ENCODE measurements around the gene BOLA3. TPM values are rescaled to one million over a fixed set of nuclear protein-coding genes. Genes with fewer than 3 reads are reported as not detected.
A peak's percentile ranks its signal among the peaks of the same experiment; 100 is the strongest.

The BOLA3 gene
- polyA plus RNA-seq, 2 donors: 40.3 to 49.3 TPM

- Histone ChIP-seq H3K27me3 (ENCODE audit: control insufficient read depth in 1 of 2, insufficient read depth in 2 of 2, low read length in 2 of 2) (no peaks in the 10 kb centered on the region), H3K9me3 (ENCODE audit: control insufficient read depth in 2 of 2, insufficient read depth in 1 of 2, low read depth in 1 of 2, low read length in 1 of 2) (no peaks in the 10 kb centered on the region), H3K4me1 (ENCODE audit: control insufficient read depth in 2 of 2, insufficient read depth in 2 of 2, low read length in 1 of 2) (peaks cover 0 to 5% of the 10 kb centered on the region in 2 donors), H3K36me3 (ENCODE audit: control insufficient read depth in 2 of 2, insufficient read depth in 2 of 2, low read length in 1 of 2) (no peaks in the 10 kb centered on the region), H3K4me3 (ENCODE audit: low read depth in 1 of 2, low read length in 2 of 2) (no peak overlapping the region), H3K27ac (ENCODE audit: low read depth in 2 of 2, low read length in 1 of 2) (no peak overlapping the region)
- 47 to 61% methylated on average over 7 of the region's 7 CpGs for WGBS, 2 donors
Observed at GRCh38 chr2:74181739-74182138, 34.0 kb upstream of the BOLA3 start.

GRCh38 chr2:74179063-74179865, 31.6 kb upstream of the BOLA3 start:
- H3K27me3 ChIP-seq (ENCODE audit: control insufficient read depth in 1 of 2, insufficient read depth in 2 of 2, low read length in 2 of 2): no peaks in the 10 kb centered on the region
- WGBS, 2 donors: 47 to 50% methylated on average over 24 to 25 of the region's 25 CpGs
- peaks cover 0 to 7% of the 10 kb centered on the region in 2 donors for H3K4me1 ChIP-seq (ENCODE audit: control insufficient read depth in 2 of 2, insufficient read depth in 2 of 2, low read length in 1 of 2)
- peak overlapping the region; percentile 53 to 95 for H3K27ac ChIP-seq (ENCODE audit: low read depth in 2 of 2, low read length in 1 of 2)
- no peaks in the 10 kb centered on the region for H3K9me3 ChIP-seq (ENCODE audit: control insufficient read depth in 2 of 2, insufficient read depth in 1 of 2, low read depth in 1 of 2, low read length in 1 of 2)
- H3K4me3 ChIP-seq (ENCODE audit: low read depth in 1 of 2, low read length in 2 of 2): peak overlapping the region; percentile 74 to 79
- H3K36me3 ChIP-seq (ENCODE audit: control insufficient read depth in 2 of 2, insufficient read depth in 2 of 2, low read length in 1 of 2): no peaks in the 10 kb centered on the region

GRCh38 chr2:74178211-74179062, 30.7 kb upstream of the BOLA3 start, which contains the start of gene MOB1A:
TSS of gene MOB1A (minus strand) at chr2:74178879. CDS start at chr2:74178674, 205 bp downstream.
- H3K9me3 ChIP-seq (ENCODE audit: control insufficient read depth in 2 of 2, insufficient read depth in 1 of 2, low read depth in 1 of 2, low read length in 1 of 2): no peaks in the 10 kb centered on the region
- WGBS, 2 donors: 0 to 1% methylated on average over 83 to 84 of the region's 84 CpGs

GRCh38 chr2:74177696-74178095, 30.0 kb upstream of the BOLA3 start:
- Histone ChIP-seq H3K4me1 (ENCODE audit: control insufficient read depth in 2 of 2, insufficient read depth in 2 of 2, low read length in 1 of 2) (peaks cover 0 to 7% of the 10 kb centered on the region in 2 donors), H3K27me3 (ENCODE audit: control insufficient read depth in 1 of 2, insufficient read depth in 2 of 2, low read length in 2 of 2) (no peaks in the 10 kb centered on the region), H3K9me3 (ENCODE audit: control insufficient read depth in 2 of 2, insufficient read depth in 1 of 2, low read depth in 1 of 2, low read length in 1 of 2) (no peaks in the 10 kb centered on the region), H3K27ac (ENCODE audit: low read depth in 2 of 2, low read length in 1 of 2) (peak overlapping the region in 1 of 2 donors; percentile 95), H3K4me3 (ENCODE audit: low read depth in 1 of 2, low read length in 2 of 2) (peak overlapping the region; percentile 74 to 79), H3K36me3 (ENCODE audit: control insufficient read depth in 2 of 2, insufficient read depth in 2 of 2, low read length in 1 of 2) (no peaks in the 10 kb centered on the region)

More at GRCh38 chr2:74178211-74179062, 30.7 kb upstream of the BOLA3 start, which contains the start of gene MOB1A:
- Histone ChIP-seq H3K27me3 (ENCODE audit: control insufficient read depth in 1 of 2, insufficient read depth in 2 of 2, low read length in 2 of 2) (no peaks in the 10 kb centered on the region), H3K4me3 (ENCODE audit: low read depth in 1 of 2, low read length in 2 of 2) (peak within 1 kb of the TSS; percentile 74 to 79), H3K4me1 (ENCODE audit: control insufficient read depth in 2 of 2, insufficient read depth in 2 of 2, low read length in 1 of 2) (peaks cover 0 to 7% of the 10 kb centered on the region in 2 donors), H3K27ac (ENCODE audit: low read depth in 2 of 2, low read length in 1 of 2) (peak within 1 kb of the TSS; percentile 95), H3K36me3 (ENCODE audit: control insufficient read depth in 2 of 2, insufficient read depth in 2 of 2, low read length in 1 of 2) (no peaks in the 10 kb centered on the region)

GRCh38 chr2:74174909-74175308, 27.2 kb upstream of the BOLA3 start:
- H3K9me3 ChIP-seq (ENCODE audit: control insufficient read depth in 2 of 2, insufficient read depth in 1 of 2, low read depth in 1 of 2, low read length in 1 of 2): no peaks in the 10 kb centered on the region
- H3K36me3 ChIP-seq (ENCODE audit: control insufficient read depth in 2 of 2, insufficient read depth in 2 of 2, low read length in 1 of 2): no peaks in the 10 kb centered on the region
- 75 to 84% methylated on average over 1 of the region's 1 CpG for WGBS, 2 donors
- no peak overlapping the region for H3K4me3 ChIP-seq (ENCODE audit: low read depth in 1 of 2, low read length in 2 of 2)
- no peaks in the 10 kb centered on the region for H3K27me3 ChIP-seq (ENCODE audit: control insufficient read depth in 1 of 2, insufficient read depth in 2 of 2, low read length in 2 of 2)
- H3K27ac ChIP-seq (ENCODE audit: low read depth in 2 of 2, low read length in 1 of 2): no peak overlapping the region
- H3K4me1 ChIP-seq (ENCODE audit: control insufficient read depth in 2 of 2, insufficient read depth in 2 of 2, low read length in 1 of 2): peaks cover 0 to 7% of the 10 kb centered on the region in 2 donors

- no peak overlapping the region for H3K27ac ChIP-seq (ENCODE audit: low read depth in 2 of 2, low read length in 1 of 2)
- H3K9me3 ChIP-seq (ENCODE audit: control insufficient read depth in 2 of 2, insufficient read depth in 1 of 2, low read depth in 1 of 2, low read length in 1 of 2): no peaks in the 10 kb centered on the region
- no peaks in the 10 kb centered on the region for H3K27me3 ChIP-seq (ENCODE audit: control insufficient read depth in 1 of 2, insufficient read depth in 2 of 2, low read length in 2 of 2)
- no peak overlapping the region for H3K4me3 ChIP-seq (ENCODE audit: low read depth in 1 of 2, low read length in 2 of 2)
- H3K4me1 ChIP-seq (ENCODE audit: control insufficient read depth in 2 of 2, insufficient read depth in 2 of 2, low read length in 1 of 2): no peaks in the 10 kb centered on the region
- 64 to 67% methylated on average over 2 of the region's 2 CpGs for WGBS, 2 donors
- H3K36me3 ChIP-seq (ENCODE audit: control insufficient read depth in 2 of 2, insufficient read depth in 2 of 2, low read length in 1 of 2): peaks cover 6 to 7% of the 10 kb centered on the region in 2 donors
Observed at GRCh38 chr2:74168739-74169138, 21.0 kb upstream of the BOLA3 start.

GRCh38 chr2:74164761-74165160, 17.0 kb upstream of the BOLA3 start:
- Histone ChIP-seq H3K4me3 (ENCODE audit: low read depth in 1 of 2, low read length in 2 of 2) (no peak overlapping the region), H3K27ac (ENCODE audit: low read depth in 2 of 2, low read length in 1 of 2) (no peak overlapping the region), H3K27me3 (ENCODE audit: control insufficient read depth in 1 of 2, insufficient read depth in 2 of 2, low read length in 2 of 2) (no peaks in the 10 kb centered on the region), H3K9me3 (ENCODE audit: control insufficient read depth in 2 of 2, insufficient read depth in 1 of 2, low read depth in 1 of 2, low read length in 1 of 2) (no peaks in the 10 kb centered on the region), H3K36me3 (ENCODE audit: control insufficient read depth in 2 of 2, insufficient read depth in 2 of 2, low read length in 1 of 2) (peaks cover 9% of the 10 kb centered on the region in 2 donors), H3K4me1 (ENCODE audit: control insufficient read depth in 2 of 2, insufficient read depth in 2 of 2, low read length in 1 of 2) (no peaks in the 10 kb centered on the region)
- WGBS, 2 donors: 96 to 100% methylated on average over 1 of the region's 1 CpG

GRCh38 chr2:74162951-74163350, 15.2 kb upstream of the BOLA3 start:
- Histone ChIP-seq H3K4me3 (ENCODE audit: low read depth in 1 of 2, low read length in 2 of 2) (no peak overlapping the region), H3K4me1 (ENCODE audit: control insufficient read depth in 2 of 2, insufficient read depth in 2 of 2, low read length in 1 of 2) (no peaks in the 10 kb centered on the region), H3K9me3 (ENCODE audit: control insufficient read depth in 2 of 2, insufficient read depth in 1 of 2, low read depth in 1 of 2, low read length in 1 of 2) (no peaks in the 10 kb centered on the region), H3K36me3 (ENCODE audit: control insufficient read depth in 2 of 2, insufficient read depth in 2 of 2, low read length in 1 of 2) (peaks cover 8 to 9% of the 10 kb centered on the region in 2 donors), H3K27ac (ENCODE audit: low read depth in 2 of 2, low read length in 1 of 2) (no peak overlapping the region), H3K27me3 (ENCODE audit: control insufficient read depth in 1 of 2, insufficient read depth in 2 of 2, low read length in 2 of 2) (no peaks in the 10 kb centered on the region)
- WGBS, 2 donors: 91 to 95% methylated on average over 6 of the region's 6 CpGs

GRCh38 chr2:74155830-74156229, 8.1 kb upstream of the BOLA3 start:
- Histone ChIP-seq H3K4me3 (ENCODE audit: low read depth in 1 of 2, low read length in 2 of 2) (no peak overlapping the region), H3K4me1 (ENCODE audit: control insufficient read depth in 2 of 2, insufficient read depth in 2 of 2, low read length in 1 of 2) (no peaks in the 10 kb centered on the region), H3K27me3 (ENCODE audit: control insufficient read depth in 1 of 2, insufficient read depth in 2 of 2, low read length in 2 of 2) (no peaks in the 10 kb centered on the region), H3K27ac (ENCODE audit: low read depth in 2 of 2, low read length in 1 of 2) (no peak overlapping the region), H3K9me3 (ENCODE audit: control insufficient read depth in 2 of 2, insufficient read depth in 1 of 2, low read depth in 1 of 2, low read length in 1 of 2) (no peaks in the 10 kb centered on the region), H3K36me3 (ENCODE audit: control insufficient read depth in 2 of 2, insufficient read depth in 2 of 2, low read length in 1 of 2) (peaks cover 0 to 7% of the 10 kb centered on the region in 2 donors)
- WGBS, 2 donors: 74 to 89% methylated on average over 3 of the region's 3 CpGs
